Activated CD4-positive, alpha-beta T cell treated with anti-CD3 and anti-CD28 coated beads, Interleukin-2, amount 10 ng/mL, durations not matched to agents 24 days and 14 days (primary cell): ENCODE results near the gene BICDL2. TPM values are rescaled to one million over a fixed set of nuclear protein-coding genes. Genes with fewer than 3 reads are reported as not detected.

ENCODE experiments used
- DNase-seq: peaks from one replicate; pipeline ENCODE4 v3.0.0; 2022
- H3K27ac Mint-ChIP-seq: one replicate; pipeline ENCODE4 v1.8.0; 2022; ENCODE audit warnings: mild to moderate bottlenecking, mixed read lengths
- H3K27me3 Mint-ChIP-seq: one replicate; pipeline ENCODE4 v1.8.0; 2022; ENCODE audit warnings: mixed read lengths
- H3K36me3 Mint-ChIP-seq: one replicate; pipeline ENCODE4 v1.8.0; 2022; ENCODE audit warnings: low read depth, mild to moderate bottlenecking, mixed read lengths
- H3K4me1 Mint-ChIP-seq: one replicate; pipeline ENCODE4 v1.8.0; 2021; ENCODE audit warnings: mixed read lengths
- H3K4me3 Mint-ChIP-seq: one replicate; pipeline ENCODE4 v1.8.0; 2022; ENCODE audit warnings: mild to moderate bottlenecking, moderate library complexity, mixed read lengths
- H3K9me3 Mint-ChIP-seq: one replicate; pipeline ENCODE4 v1.8.0; 2021; ENCODE audit warnings: mixed read lengths
- intact Hi-C: fragments of 100-400 bp; cut with micrococcal nuclease; formaldehyde crosslinking; loops from one replicate; pipeline ENCODE4 v1.15.1; 2023
- total RNA-seq: library from RNA; stranded (reverse); gene quantifications from 2 replicates; pipeline ENCODE4 v1.2.3, GENCODE V29; 2022

Gene BICDL2
- total RNA-seq, 1 donor from 2014 or later = 0.63 TPM

- Mint-ChIP-seq H3K9me3 (no peaks in the 10 kb centered on the region), H3K36me3 (peaks cover 19% of the 10 kb centered on the region), H3K4me1 (peaks cover 41% of the 10 kb centered on the region), H3K27me3 (peaks cover 8% of the 10 kb centered on the region), H3K4me3 (peak overlapping the region; percentile 83), H3K27ac (peak overlapping the region; percentile 95)
- intact Hi-C loops = loop anchor here (10.0 kb wide), 1 partner anchor 262 kb away; the partner anchor contains the start of gene ZNF263
- DNase-seq = peak; percentile 78
Measured at GRCh38 chr16:3022684-3023414, 13.9 kb downstream of the BICDL2 start.

GRCh38 chr16:3022208-3022683, 14.5 kb downstream of the BICDL2 start:
- peaks cover 41% of the 10 kb centered on the region for H3K4me1 Mint-ChIP-seq
- peak overlapping the region; percentile 83 for H3K4me3 Mint-ChIP-seq
- intact Hi-C loops = loop anchor here (10.0 kb wide), 1 partner anchor 263 kb away; the partner anchor contains the start of gene ZNF263
- no peaks in the 10 kb centered on the region for H3K9me3 Mint-ChIP-seq
- peak; percentile 91 for DNase-seq
- peaks cover 17% of the 10 kb centered on the region for H3K36me3 Mint-ChIP-seq
- peaks cover 8% of the 10 kb centered on the region for H3K27me3 Mint-ChIP-seq
- H3K27ac Mint-ChIP-seq = peak overlapping the region; percentile 95

GRCh38 chr16:3021449-3022207, 15.1 kb downstream of the BICDL2 start:
- H3K4me1 Mint-ChIP-seq = peaks cover 41% of the 10 kb centered on the region

GRCh38 chr16:3020604-3021448, 15.9 kb downstream of the BICDL2 start:
- DNase-seq = peak; percentile 82
- Mint-ChIP-seq H3K9me3 (no peaks in the 10 kb centered on the region), H3K4me3 (peak overlapping the region; percentile 83), H3K27me3 (peaks cover 13% of the 10 kb centered on the region), H3K27ac (peak overlapping the region; percentile 95), H3K36me3 (peaks cover 3% of the 10 kb centered on the region), H3K4me1 (peaks cover 37% of the 10 kb centered on the region)
- intact Hi-C loops = loop anchor here (1.0 to 10.0 kb wide), 3 partner anchors 17 to 264 kb away; partner anchors contain the start of gene ZNF263

More at GRCh38 chr16:3021449-3022207, 15.1 kb downstream of the BICDL2 start:
- peaks cover 11% of the 10 kb centered on the region for H3K36me3 Mint-ChIP-seq
- peak; percentile 93 for DNase-seq
- intact Hi-C loops = loop anchor here (2.0 to 10.0 kb wide), 2 partner anchors 51 to 263 kb away; partner anchors contain the start of gene ZNF263
- H3K9me3 Mint-ChIP-seq = no peaks in the 10 kb centered on the region
- H3K4me3 Mint-ChIP-seq = peak overlapping the region; percentile 83
- peaks cover 13% of the 10 kb centered on the region for H3K27me3 Mint-ChIP-seq
- H3K27ac Mint-ChIP-seq = peak overlapping the region; percentile 95

GRCh38 chr16:3020247-3020603, 16.5 kb downstream of the BICDL2 start, which contains the start of gene TNFRSF12A:
TNFRSF12A (plus strand) TSS chr16:3020368; CDS start chr16:3020398, 30 bp downstream.
- Mint-ChIP-seq H3K27me3 (peaks cover 13% of the 10 kb centered on the region), H3K4me1 (peaks cover 37% of the 10 kb centered on the region), H3K36me3 (peaks cover 3% of the 10 kb centered on the region), H3K9me3 (no peaks in the 10 kb centered on the region), H3K4me3 (peak within 1 kb of the TSS; percentile 83), H3K27ac (peak within 1 kb of the TSS; percentile 95)
- intact Hi-C loops = loop anchor here (1.0 to 10.0 kb wide), 3 partner anchors 16 to 265 kb away; partner anchors contain the start of gene ZNF263
- DNase-seq = peak; percentile 92

GRCh38 chr16:3019594-3020246, 17.0 kb downstream of the BICDL2 start:
- H3K27ac Mint-ChIP-seq = peak overlapping the region; percentile 86
- peaks cover 37% of the 10 kb centered on the region for H3K4me1 Mint-ChIP-seq
- peaks cover 16% of the 10 kb centered on the region for H3K27me3 Mint-ChIP-seq
- peaks cover 3% of the 10 kb centered on the region for H3K36me3 Mint-ChIP-seq
- intact Hi-C loops = loop anchor here (1.0 to 10.0 kb wide), 3 partner anchors 15 to 265 kb away; partner anchors contain the start of gene ZNF263
- H3K4me3 Mint-ChIP-seq = peak overlapping the region; percentile 83
- no peak for DNase-seq
- H3K9me3 Mint-ChIP-seq = no peaks in the 10 kb centered on the region

GRCh38 chr16:3017794-3018506, 18.8 kb downstream of the BICDL2 start, which contains the start of gene CLDN6:
CLDN6 (minus strand) TSS chr16:3018183; CDS start chr16:3016021, 2,162 bp downstream.
- intact Hi-C loops = no loop called here
- peak within 1 kb of the TSS; percentile 21 for H3K4me3 Mint-ChIP-seq
- peaks cover 28% of the 10 kb centered on the region for H3K4me1 Mint-ChIP-seq
- H3K36me3 Mint-ChIP-seq = no peaks in the 10 kb centered on the region
- H3K27ac Mint-ChIP-seq = peak within 1 kb of the TSS; percentile 58
- DNase-seq = peak; percentile 75
- no peaks in the 10 kb centered on the region for H3K9me3 Mint-ChIP-seq
- H3K27me3 Mint-ChIP-seq = peaks cover 23% of the 10 kb centered on the region

GRCh38 chr16:3017344-3017743, 19.4 kb downstream of the BICDL2 start:
- intact Hi-C loops = no loop called here
- no peak overlapping the region for H3K4me3 Mint-ChIP-seq
- DNase-seq = no peak
- H3K36me3 Mint-ChIP-seq = no peaks in the 10 kb centered on the region
- no peak overlapping the region for H3K27ac Mint-ChIP-seq
- no peaks in the 10 kb centered on the region for H3K9me3 Mint-ChIP-seq
- H3K27me3 Mint-ChIP-seq = peaks cover 29% of the 10 kb centered on the region
- peaks cover 22% of the 10 kb centered on the region for H3K4me1 Mint-ChIP-seq

GRCh38 chr16:3015865-3016521, 20.8 kb downstream of the BICDL2 start:
- Mint-ChIP-seq H3K9me3 (no peaks in the 10 kb centered on the region), H3K27me3 (peaks cover 31% of the 10 kb centered on the region), H3K4me3 (no peak overlapping the region), H3K4me1 (peaks cover 9% of the 10 kb centered on the region), H3K27ac (no peak overlapping the region), H3K36me3 (no peaks in the 10 kb centered on the region)
- intact Hi-C loops = no loop called here
- DNase-seq = no peak

GRCh38 chr16:3014971-3015370, 21.8 kb downstream of the BICDL2 start:
- Mint-ChIP-seq H3K4me3 (no peak overlapping the region), H3K27ac (no peak overlapping the region), H3K4me1 (peaks cover 5% of the 10 kb centered on the region), H3K9me3 (no peaks in the 10 kb centered on the region), H3K27me3 (peaks cover 30% of the 10 kb centered on the region), H3K36me3 (no peaks in the 10 kb centered on the region)
- no peak for DNase-seq
- intact Hi-C loops = no loop called here

GRCh38 chr16:3013998-3014690, 22.6 kb downstream of the BICDL2 start:
- no peak for DNase-seq
- Mint-ChIP-seq H3K4me1 (peaks cover 3% of the 10 kb centered on the region), H3K4me3 (no peak overlapping the region), H3K36me3 (no peaks in the 10 kb centered on the region), H3K9me3 (no peaks in the 10 kb centered on the region), H3K27ac (no peak overlapping the region), H3K27me3 (peaks cover 28% of the 10 kb centered on the region)
- intact Hi-C loops = no loop called here
